Right cardiac atrium (tissue), 5 donors: ENCODE results near the gene TCF15. TPM values are rescaled to one million over a fixed set of nuclear protein-coding genes. Genes with fewer than 3 reads are reported as not detected.
"Not testable (repeated sequence)": the region's sequence is repeated elsewhere in the genome, so short reads cannot be mapped to it uniquely, and the experiment has no call there.

Source experiments
- ATAC-seq, 2 donors: fragments of 200-7000 bp; cut with Tn5 transposase; one replicate each; pipeline versions ENCODE4 v1.8.0 to v1.9.1; 2020; ENCODE audit warnings: moderate library complexity in 2 of 2, mild to moderate bottlenecking in 1 of 2
- DNase-seq, 3 donors: peaks; one replicate each; pipeline ENCODE4 v3.0.0-alpha.2; 2020
- H3K27ac ChIP-seq: one replicate; pipeline ENCODE4 v1.5.1; 2013; ENCODE audit warnings: mild to moderate bottlenecking, low read length, control low read depth, moderate library complexity
- H3K27me3 ChIP-seq: one replicate; pipeline ENCODE4 v1.6.1; 2013; ENCODE audit not compliant: control insufficient read depth, insufficient read depth
- H3K4me1 ChIP-seq: one replicate; pipeline ENCODE4 v1.6.1; 2013; ENCODE audit warnings: low read length; ENCODE audit not compliant: control insufficient read depth, insufficient read depth
- H3K4me3 ChIP-seq: one replicate; pipeline ENCODE4 v1.5.1; 2013; ENCODE audit warnings: low read length, control low read depth
- H3K9me3 ChIP-seq: one replicate; pipeline ENCODE4 v1.6.1; 2013; ENCODE audit warnings: low read length; ENCODE audit not compliant: control insufficient read depth
- WGBS: extraction: QIAGEN DNeasy Blood & Tissue Kit; methylation state at CpG from one replicate; pipeline ENCODE4 v1.1.7; 2013; 5-methylcytosine and 5-hydroxymethylcytosine counted together
- intact Hi-C, 4 donors: fragments of 100-400 bp; cut with DNase I; formaldehyde crosslinking; loops; one replicate each; pipeline versions ENCODE4 v1.11.0 to v1.14.0; 2022 to 2023
- polyA plus RNA-seq: library from polyadenylated mRNA; stranded (reverse); fragments of 200-250 nt; gene quantifications from one replicate; pipeline ENCODE4 v1.2.3, GENCODE V29; 2013
- total RNA-seq, 4 donors: library from RNA; stranded (reverse); fragmentation: NEBNext Ultra II Directional; extraction: Animal tissue kit (Norgen Biotek cat#: 25700); gene quantifications; one replicate each; pipeline ENCODE4 v1.2.1, GENCODE V29; 2021
- donor health status: healthy with polysubstance abuse.
- donor health status: DM: no; HTN: yes; CAD: no.
- donor health status: DM: no; HTN: no; CAD: no.
- donor health status: DM: no; HTN: yes; CAD: no; lungs with severe emphysema.
- donor health status: DM: yes; HTN: yes; CAD: no.

Gene TCF15
- total and polyA plus RNA-seq, 5 donors = 4.0 to 9.3 (median 7.4) TPM

DNA sequence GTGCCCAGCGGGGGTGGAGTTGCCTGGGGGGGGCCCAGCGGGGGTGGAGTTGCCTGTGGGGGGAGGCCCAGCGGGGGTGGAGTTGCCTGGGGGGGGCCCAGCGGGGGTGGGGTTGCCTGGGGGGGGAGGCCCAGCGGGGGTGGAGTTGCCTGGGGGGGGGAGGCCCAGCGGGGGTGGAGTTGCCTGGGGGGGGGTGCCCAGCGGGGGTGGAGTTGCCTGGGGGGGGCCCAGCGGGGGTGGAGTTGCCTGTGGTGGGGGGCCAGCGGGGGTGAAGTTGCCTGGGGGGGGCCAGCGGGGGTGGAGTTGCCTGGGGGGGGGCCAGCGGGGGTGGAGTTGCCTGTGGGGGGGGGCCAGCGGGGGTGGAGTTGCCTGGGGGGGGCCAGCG is 31.9 kb upstream of the TCF15 start:
- H3K9me3 ChIP-seq, H3K27me3 ChIP-seq, H3K27ac ChIP-seq, DNase-seq, H3K4me1 ChIP-seq, intact Hi-C loops, ATAC-seq: not testable (repeated sequence)
- WGBS = 23% methylated on average over 4 of the region's 13 CpGs
- H3K4me3 ChIP-seq = peak overlapping the region; percentile 69

DNA sequence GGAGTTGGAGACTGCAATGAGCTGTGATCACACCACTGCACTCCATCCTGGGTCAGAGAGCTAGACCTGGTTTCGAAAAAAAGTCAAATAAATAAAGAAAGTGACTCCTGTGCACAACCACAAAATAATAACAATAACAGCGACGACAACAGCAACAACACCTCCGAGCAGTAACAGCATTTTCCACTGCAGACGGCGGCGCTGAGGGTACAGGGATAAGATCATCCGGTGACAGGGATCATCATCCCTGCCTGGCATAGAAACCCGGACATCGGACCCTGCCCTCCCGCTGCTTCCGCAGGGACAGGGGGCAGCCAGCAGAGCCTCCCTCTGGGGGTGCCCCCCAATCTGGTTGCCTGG is 31.4 kb upstream of the TCF15 start:
- no peaks in the 10 kb centered on the region for H3K9me3 ChIP-seq
- H3K4me3 ChIP-seq = no peak overlapping the region
- no peaks in the 10 kb centered on the region for H3K27me3 ChIP-seq
- no peak for ATAC-seq
- no peaks in the 10 kb centered on the region for H3K4me1 ChIP-seq
- intact Hi-C loops = no loop called here
- peak in 1 of 3 donors; percentile 65 for DNase-seq
- peak overlapping the region; percentile 23 for H3K27ac ChIP-seq
- 24% methylated on average over 12 of the region's 12 CpGs for WGBS

DNA sequence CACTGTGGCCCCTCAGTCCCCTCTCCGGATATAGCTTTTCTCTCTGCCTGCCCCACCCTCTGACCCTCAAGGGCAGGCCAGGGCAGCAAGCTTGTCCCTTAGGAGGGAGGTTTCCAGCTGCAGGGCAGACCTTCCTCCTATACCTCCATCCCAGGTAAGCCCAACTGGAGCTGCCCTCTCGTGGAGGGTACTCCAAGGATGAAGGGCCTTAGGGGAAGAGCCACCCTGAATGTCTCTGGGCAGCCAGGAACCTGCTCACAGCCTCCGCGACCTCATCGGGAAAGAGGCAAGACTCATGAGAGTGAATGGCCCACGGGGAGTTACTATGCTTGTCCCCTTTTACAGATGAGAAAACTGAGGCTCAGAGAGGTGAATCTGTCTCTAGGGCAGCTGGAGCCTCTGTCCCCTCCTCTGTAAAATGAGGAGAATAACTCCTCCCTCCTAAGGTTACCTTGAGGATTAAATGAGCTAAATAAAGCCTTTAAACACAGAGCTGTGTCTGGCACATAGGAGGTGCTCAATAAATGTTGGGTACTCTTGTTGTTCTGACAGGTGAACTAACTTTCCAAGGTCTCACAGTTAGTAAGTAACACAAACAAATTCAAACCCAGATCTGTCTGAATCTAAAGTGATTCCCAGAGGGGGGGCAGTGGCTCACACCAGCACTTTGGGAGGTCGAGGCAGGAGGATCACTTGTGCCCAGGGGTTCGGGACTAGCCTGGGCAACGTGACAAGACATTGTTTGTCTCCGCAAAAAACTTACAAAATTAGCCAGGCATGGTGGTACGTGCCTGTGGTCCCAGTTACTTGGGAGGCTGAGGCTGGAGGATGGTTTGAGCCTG is 30.8 kb upstream of the TCF15 start:
- intact Hi-C loops = no loop called here
- H3K4me3 ChIP-seq = no peak overlapping the region
- DNase-seq (no peak), ATAC-seq (no peak)
- peak overlapping the region; percentile 34 for H3K27ac ChIP-seq
- WGBS = 45% methylated on average over 11 of the region's 11 CpGs
- no peaks in the 10 kb centered on the region for H3K9me3 ChIP-seq
- no peaks in the 10 kb centered on the region for H3K4me1 ChIP-seq
- no peaks in the 10 kb centered on the region for H3K27me3 ChIP-seq

DNA sequence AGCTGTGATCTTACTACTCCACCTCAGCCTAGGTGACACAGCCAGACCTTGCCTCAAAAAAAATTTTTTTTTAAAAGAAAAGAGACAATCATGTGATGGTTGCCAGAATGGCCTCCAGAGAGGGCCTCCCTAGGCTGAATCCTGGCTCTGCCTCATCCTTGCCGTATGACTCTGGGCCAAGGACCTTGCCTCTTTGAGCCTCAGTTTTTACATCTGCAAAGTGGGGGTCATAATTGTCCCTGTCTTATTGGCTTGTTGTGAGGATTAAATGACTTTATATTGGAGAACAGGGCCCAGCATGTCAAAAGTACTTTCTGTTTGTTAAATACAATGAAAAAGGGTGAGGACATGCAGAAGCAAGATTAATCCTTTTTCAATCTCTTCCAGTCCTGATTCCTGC is 28.5 kb upstream of the TCF15 start:
- H3K9me3 ChIP-seq = no peaks in the 10 kb centered on the region
- WGBS = 58% methylated on average over 1 of the region's 1 CpG
- H3K27me3 ChIP-seq = no peaks in the 10 kb centered on the region
- no peaks in the 10 kb centered on the region for H3K4me1 ChIP-seq
- ATAC-seq (no peak), DNase-seq (no peak)
- intact Hi-C loops = no loop called here
- no peak overlapping the region for H3K4me3 ChIP-seq
- H3K27ac ChIP-seq = no peak overlapping the region

DNA sequence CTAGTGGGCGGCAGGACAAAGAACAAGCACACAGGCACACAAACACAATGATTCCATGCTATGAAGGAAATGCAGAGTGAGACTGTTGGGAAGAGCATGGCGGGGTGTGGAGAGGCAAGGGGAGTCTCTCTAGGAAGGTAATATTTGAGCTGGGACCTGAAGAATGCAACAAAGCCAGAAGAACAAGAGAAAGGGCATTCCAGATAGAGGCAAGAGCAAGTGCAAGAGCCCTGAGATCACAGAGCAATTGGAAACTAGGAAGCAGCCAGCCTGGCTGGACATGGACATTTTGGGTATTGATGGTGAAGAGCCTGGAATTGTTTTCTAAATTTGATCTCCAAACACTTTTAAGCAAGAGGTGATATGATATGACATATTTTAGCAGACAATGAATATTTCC is 27.4 kb upstream of the TCF15 start:
- 74% methylated on average over 2 of the region's 2 CpGs for WGBS
- no peak overlapping the region for H3K4me3 ChIP-seq
- no peak for DNase-seq
- intact Hi-C loops = no loop called here
- no peak overlapping the region for H3K27ac ChIP-seq
- no peaks in the 10 kb centered on the region for H3K27me3 ChIP-seq
- H3K9me3 ChIP-seq = no peaks in the 10 kb centered on the region
- no peaks in the 10 kb centered on the region for H3K4me1 ChIP-seq
- no peak for ATAC-seq

DNA sequence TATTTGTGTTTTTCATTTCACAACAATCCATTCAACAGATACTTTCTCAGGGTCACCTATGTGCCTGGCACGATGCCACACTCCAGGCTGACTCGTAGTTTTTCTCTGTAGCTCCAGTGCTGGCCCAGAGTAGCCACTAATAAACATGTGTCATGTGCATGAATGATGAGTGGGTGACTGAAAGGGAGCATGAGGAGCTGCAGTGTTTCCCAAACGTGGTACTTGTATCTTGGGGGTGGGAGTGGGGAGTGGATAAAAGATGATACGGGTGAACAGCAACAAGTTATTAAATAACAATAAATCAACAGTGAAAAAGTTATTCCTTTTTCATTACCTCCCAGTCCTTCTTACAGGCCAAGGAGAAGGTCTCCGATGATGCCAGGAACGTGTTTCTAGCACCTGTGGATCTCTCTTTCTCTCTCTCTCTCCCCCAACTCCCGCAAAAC is 25.8 kb upstream of the TCF15 start:
- ATAC-seq (no peak), DNase-seq (no peak)
- no peak overlapping the region for H3K27ac ChIP-seq
- no peak overlapping the region for H3K4me3 ChIP-seq
- WGBS = 46% methylated on average over 7 of the region's 7 CpGs
- no peaks in the 10 kb centered on the region for H3K27me3 ChIP-seq
- no peaks in the 10 kb centered on the region for H3K4me1 ChIP-seq
- intact Hi-C loops = no loop called here
- no peaks in the 10 kb centered on the region for H3K9me3 ChIP-seq

DNA sequence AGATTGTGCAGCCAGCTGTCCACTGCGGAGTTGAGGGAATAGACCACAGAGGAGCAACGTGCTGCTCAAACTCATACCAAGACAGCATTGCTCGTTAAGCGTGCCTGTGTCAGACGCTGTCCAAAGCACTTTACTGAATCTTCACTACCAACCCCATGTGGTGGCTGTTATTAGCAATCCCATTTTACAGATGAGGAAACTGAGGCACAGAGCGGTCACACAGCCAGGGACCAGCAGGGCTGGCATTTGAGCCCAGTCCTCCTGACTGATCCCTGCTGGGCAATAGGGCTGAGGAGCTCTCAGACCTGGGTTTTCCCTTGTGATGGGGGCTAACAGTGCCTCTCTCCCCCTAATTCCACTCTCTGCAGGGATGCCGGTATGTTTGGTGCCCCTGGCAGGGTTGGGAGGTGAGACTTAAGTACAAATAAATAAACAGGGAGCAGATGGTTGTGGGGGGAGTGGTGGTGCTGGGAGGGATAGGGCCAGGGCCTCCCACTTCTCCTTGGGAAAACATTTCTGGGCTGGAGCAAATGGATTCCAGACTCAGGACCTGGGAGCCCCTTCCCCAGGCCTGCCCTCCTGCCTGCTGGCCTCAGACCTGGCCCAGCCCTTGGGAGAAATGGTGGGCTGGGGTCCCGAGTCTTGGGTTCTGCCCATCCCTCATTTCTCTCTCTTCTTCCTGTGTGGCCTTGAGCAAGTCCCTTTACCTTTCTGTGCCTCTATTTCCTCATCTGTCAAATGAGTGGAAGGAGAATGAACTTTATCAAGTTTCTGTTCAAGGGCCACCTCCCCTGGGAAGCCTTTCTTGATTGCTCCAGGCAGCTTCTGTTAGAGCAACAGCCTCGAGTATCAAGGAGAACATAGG is 25.2 kb upstream of the TCF15 start:
- DNase-seq = no peak
- WGBS = 72% methylated on average over 9 of the region's 9 CpGs
- peak in 1 of 2 donors; percentile 27 for ATAC-seq
- no peak overlapping the region for H3K27ac ChIP-seq
- no peak overlapping the region for H3K4me3 ChIP-seq
- no peaks in the 10 kb centered on the region for H3K4me1 ChIP-seq
- intact Hi-C loops = no loop called here
- H3K9me3 ChIP-seq = no peaks in the 10 kb centered on the region
- H3K27me3 ChIP-seq = no peaks in the 10 kb centered on the region

DNA sequence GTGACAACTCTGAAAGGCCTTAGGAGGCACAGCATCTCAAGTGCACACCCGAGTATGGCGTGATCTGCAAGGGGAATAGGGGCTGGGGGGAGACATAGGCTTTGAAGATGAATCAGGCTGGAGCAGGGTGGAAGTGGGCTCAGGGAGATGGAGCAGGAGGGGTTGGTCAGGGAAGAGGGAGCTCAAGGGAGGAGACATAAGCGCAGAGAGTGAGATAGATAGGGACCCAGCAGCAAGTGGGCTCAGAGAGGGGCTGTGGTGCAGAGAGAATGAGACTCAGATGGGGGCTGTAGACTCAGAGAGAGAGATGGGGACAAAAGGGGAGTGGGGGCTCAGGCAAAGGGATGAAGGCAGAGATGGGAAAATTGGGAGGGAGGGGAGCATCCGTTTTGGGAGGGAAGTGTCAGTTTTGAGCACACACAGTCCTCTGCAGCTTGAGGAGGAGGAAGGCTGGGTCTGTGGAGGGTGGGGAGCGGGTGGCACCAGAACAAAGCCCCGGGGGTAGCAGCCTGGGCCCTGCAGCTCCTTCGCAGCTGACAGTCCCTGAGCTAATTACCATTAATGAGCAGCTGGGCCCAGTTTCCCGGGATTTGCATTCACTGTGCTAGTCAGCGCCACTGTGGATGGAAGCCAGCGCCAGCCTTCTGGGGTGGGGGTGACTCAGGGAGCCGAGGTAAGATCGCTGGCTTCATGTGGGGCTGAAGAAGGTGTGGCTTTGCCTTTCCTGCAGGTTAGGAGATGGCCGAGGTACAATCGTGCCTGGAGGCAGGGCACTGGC is 24.2 kb upstream of the TCF15 start:
- ATAC-seq = no peak
- WGBS = 68% methylated on average over 14 of the region's 14 CpGs
- Histone ChIP-seq H3K4me1 (no peaks in the 10 kb centered on the region), H3K27me3 (no peaks in the 10 kb centered on the region), H3K9me3 (no peaks in the 10 kb centered on the region), H3K27ac (no peak overlapping the region), H3K4me3 (no peak overlapping the region)
- DNase-seq = no peak
- intact Hi-C loops = no loop called here

DNA sequence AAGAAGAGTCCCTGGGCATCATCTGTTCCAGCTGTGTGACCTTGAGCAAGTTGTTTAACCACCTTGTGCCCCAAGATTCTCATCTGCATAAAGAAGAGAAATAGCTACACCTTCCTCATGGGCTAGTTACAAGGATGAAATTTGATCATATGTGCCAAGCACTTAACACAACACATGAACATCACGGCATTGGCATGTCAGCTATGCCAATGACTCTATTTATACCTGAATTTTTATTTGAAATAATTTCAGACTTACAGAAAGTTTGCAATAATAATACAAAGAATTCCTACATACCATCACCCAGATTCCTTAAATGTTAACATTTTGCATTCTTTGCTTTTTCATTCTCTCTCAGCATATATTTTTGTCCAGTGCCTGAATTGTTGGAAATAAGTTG is 21.0 kb upstream of the TCF15 start:
- H3K4me3 ChIP-seq = no peak overlapping the region
- intact Hi-C loops = no loop called here
- ATAC-seq (no peak), DNase-seq (no peak)
- 24% methylated on average over 1 of the region's 1 CpG for WGBS
- H3K27me3 ChIP-seq = no peaks in the 10 kb centered on the region
- H3K4me1 ChIP-seq = no peaks in the 10 kb centered on the region
- H3K27ac ChIP-seq = no peak overlapping the region
- H3K9me3 ChIP-seq = no peaks in the 10 kb centered on the region

DNA sequence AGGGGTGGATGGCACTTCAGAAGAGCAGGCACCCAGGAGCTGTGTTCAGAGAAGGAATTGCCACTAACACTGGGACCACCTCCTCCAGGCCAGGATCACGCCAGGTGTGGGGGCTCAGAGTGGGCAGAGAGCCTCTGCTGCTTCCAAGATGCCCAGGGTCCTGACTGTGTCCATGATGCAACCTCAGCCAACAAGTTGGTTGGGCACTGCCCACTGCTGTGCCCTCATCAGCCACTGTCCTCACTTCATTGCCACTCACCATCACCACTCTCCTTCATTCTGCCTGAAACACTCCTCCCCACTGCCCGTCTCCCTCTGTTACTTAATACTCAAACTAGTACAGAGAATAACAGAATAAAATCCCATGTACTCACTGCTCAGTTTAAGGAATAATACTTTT is 16.5 kb upstream of the TCF15 start:
- Histone ChIP-seq H3K9me3 (no peaks in the 10 kb centered on the region), H3K4me3 (no peak overlapping the region), H3K27ac (no peak overlapping the region), H3K27me3 (no peaks in the 10 kb centered on the region), H3K4me1 (no peaks in the 10 kb centered on the region)
- 82% methylated on average over 2 of the region's 2 CpGs for WGBS
- intact Hi-C loops = no loop called here
- no peak for DNase-seq
- no peak for ATAC-seq
